Smooth muscle cell of the pulmonary artery (primary cell): ENCODE data around the gene NCF1. TPM values are rescaled to one million over a fixed set of nuclear protein-coding genes. Genes with fewer than 3 reads are reported as not detected.

Experiments used
- total RNA-seq: library from RNA; depleted of rRNA; stranded (reverse); fragments of >200 nt; gene quantifications from 2 replicates; pipeline ENCODE4 v1.2.3, GENCODE V29; 2014

NCF1 gene
- total RNA-seq, result not detected in 2 replicates

DNA sequence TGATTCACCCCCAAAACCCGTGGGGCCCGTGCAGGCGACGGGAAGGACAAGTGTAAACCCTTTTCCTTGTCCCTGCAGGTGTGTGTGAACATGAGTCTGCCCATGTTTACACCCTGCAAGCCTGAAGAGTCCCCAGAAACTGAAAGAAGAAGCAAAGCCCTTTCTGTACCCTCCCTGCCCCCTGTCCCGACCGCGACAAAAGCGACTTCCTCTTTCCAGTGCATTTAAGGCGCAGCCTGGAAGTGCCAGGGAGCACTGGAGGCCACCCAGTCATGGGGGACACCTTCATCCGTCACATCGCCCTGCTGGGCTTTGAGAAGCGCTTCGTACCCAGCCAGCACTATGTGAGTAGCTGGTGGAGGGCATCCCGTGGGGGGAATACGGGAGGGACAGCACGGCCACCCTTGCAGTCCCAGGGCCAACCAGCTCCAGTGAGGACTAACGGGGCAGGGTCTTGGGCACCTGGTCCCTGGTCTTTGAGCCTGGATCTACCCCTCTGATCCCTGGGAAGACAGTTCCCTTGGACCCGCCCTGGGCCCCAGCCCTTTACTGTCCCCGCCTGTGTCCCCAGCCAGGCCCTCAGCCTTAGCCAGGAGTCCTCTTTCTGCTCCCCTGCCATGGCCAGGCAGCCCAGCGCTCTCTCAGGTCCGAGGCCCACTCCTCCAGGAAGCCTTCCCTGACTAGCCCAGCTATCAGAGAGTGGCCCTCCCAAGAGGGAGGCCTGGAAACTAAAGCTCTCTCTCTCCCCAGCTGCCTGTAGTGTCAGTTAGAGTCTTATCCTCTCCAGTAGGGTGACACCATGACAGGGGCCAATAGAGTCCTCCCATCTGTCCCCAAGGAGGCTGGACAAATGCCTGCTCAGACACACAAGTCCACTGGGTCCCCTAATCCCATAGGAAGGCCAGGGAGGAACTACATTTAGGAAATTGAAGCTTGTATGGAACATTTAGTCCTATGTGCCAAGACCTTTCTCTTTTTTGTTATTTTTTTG is at the start of gene NCF1:
TSS of gene NCF1 (plus strand) at position 252 of the 991 bp plus-strand sequence. CDS start at position 273, 21 bp downstream.

Other genes starting within 250 kb of the NCF1 start
- 139 and 214 TPM in 2 replicates for gene GTF2I, start 116.3 kb upstream of the NCF1 start, total RNA-seq
- 6.1 and 6.3 TPM in 2 replicates for gene GTF2IRD2, start 77.6 kb downstream of the NCF1 start, total RNA-seq
- gene CASTOR2, start 190.7 kb downstream of the NCF1 start, total RNA-seq, result 11.2 and 15.4 TPM in 2 replicates